Subcutaneous abdominal adipose tissue (tissue), 5 donors: ENCODE results near the gene PASK.
"Not testable (repeated sequence)": the region's sequence is repeated elsewhere in the genome, so short reads cannot be mapped to it uniquely, and the experiment has no call there.

ENCODE experiments used
- H3K27ac ChIP-seq: one replicate; pipeline ENCODE4 v1.7.0; 2013; ENCODE audit warnings: low read depth, mild to moderate bottlenecking, inconsistent platforms, low read length, moderate library complexity
- H3K27me3 ChIP-seq, 5 donors: one replicate each; pipeline ENCODE4 v1.7.0; 2013; ENCODE audit warnings: low read length in 5 of 5, inconsistent platforms in 1 of 5; ENCODE audit not compliant: control insufficient read depth in 5 of 5, insufficient read depth in 4 of 5
- H3K36me3 ChIP-seq, 5 donors: one replicate each; pipeline ENCODE4 v1.7.0; 2013; ENCODE audit warnings: low read length in 5 of 5; ENCODE audit not compliant: control insufficient read depth in 5 of 5, insufficient read depth in 5 of 5
- H3K4me1 ChIP-seq, 5 donors: one replicate each; pipeline ENCODE4 v1.7.0; 2013; ENCODE audit warnings: low read length in 5 of 5, mild to moderate bottlenecking in 3 of 5, moderate library complexity in 1 of 5; ENCODE audit not compliant: control insufficient read depth in 5 of 5, insufficient read depth in 5 of 5
- H3K4me3 ChIP-seq, 5 donors: one replicate each; pipeline ENCODE4 v1.7.0; 2013; ENCODE audit warnings: low read length in 5 of 5, low read depth in 1 of 5
- H3K9ac ChIP-seq, 5 donors: one replicate each; pipeline ENCODE4 v1.7.0; 2013; ENCODE audit warnings: low read length in 5 of 5, mild to moderate bottlenecking in 4 of 5, moderate library complexity in 3 of 5
- H3K9me3 ChIP-seq, 5 donors: one replicate each; pipeline ENCODE4 v1.7.0; 2013; ENCODE audit warnings: low read length in 5 of 5; ENCODE audit not compliant: control insufficient read depth in 5 of 5
- donor health status: healthy.
- donor health status: healthy.
- donor health status: healthy.
- donor health status: healthy.
- donor health status: healthy.

Gene PASK

GRCh38 chr2:241102239-241102803 is 47.0 kb downstream of the PASK start, which contains the start of gene MTERF4:
Gene MTERF4, minus strand, starts transcription at chr2:241102287. Its CDS starts 14 bp downstream, at chr2:241102273.
- no peaks in the 10 kb centered on the region for H3K9me3 ChIP-seq
- H3K36me3 ChIP-seq: peaks cover 0 to 21% (median 17%) of the 10 kb centered on the region in 5 donors
- peak within 1 kb of the TSS; percentile 84 to 99 (median 91) for H3K9ac ChIP-seq
- H3K4me3 ChIP-seq: peak within 1 kb of the TSS; percentile 90 to 95 (median 93)
- H3K27me3 ChIP-seq: no peaks in the 10 kb centered on the region
- H3K4me1 ChIP-seq: peaks cover 3 to 30% (median 24%) of the 10 kb centered on the region in 5 donors
- H3K27ac ChIP-seq: peak within 1 kb of the TSS; percentile 80

GRCh38 chr2:241099246-241099645 is 50.0 kb downstream of the PASK start:
- no peaks in the 10 kb centered on the region for H3K27me3 ChIP-seq
- peaks cover 12 to 51% (median 38%) of the 10 kb centered on the region in 5 donors for H3K36me3 ChIP-seq
- no peak overlapping the region for H3K4me3 ChIP-seq
- no peak overlapping the region for H3K9ac ChIP-seq
- no peak overlapping the region for H3K27ac ChIP-seq
- H3K9me3 ChIP-seq: no peaks in the 10 kb centered on the region
- peaks cover 3 to 31% (median 25%) of the 10 kb centered on the region in 5 donors for H3K4me1 ChIP-seq

DNA sequence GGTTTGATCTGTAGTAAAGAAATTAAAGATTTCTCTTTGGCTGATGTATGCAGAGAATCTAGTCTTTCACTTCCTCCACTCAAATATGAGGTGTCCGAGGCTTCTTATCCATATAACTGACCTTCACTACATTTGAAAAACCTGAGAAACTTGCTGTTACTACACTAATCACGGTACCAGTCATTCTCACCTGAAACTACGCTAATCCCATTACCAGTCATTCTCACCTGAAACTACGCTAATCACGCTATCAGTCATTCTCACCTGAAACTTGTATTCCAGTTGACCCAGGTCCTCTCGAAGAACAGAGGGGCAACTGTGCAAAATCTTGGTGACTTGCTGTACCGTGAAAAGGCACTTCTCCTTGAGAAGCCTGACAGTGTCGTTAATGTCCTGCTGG is 52.3 kb downstream of the PASK start:
- peaks cover 12 to 74% (median 60%) of the 10 kb centered on the region in 5 donors for H3K36me3 ChIP-seq
- no peak overlapping the region for H3K27ac ChIP-seq
- H3K9me3 ChIP-seq: no peaks in the 10 kb centered on the region
- no peak overlapping the region for H3K4me3 ChIP-seq
- peaks cover 3 to 39% (median 32%) of the 10 kb centered on the region in 5 donors for H3K4me1 ChIP-seq
- no peaks in the 10 kb centered on the region for H3K27me3 ChIP-seq
- H3K9ac ChIP-seq: no peak overlapping the region

DNA sequence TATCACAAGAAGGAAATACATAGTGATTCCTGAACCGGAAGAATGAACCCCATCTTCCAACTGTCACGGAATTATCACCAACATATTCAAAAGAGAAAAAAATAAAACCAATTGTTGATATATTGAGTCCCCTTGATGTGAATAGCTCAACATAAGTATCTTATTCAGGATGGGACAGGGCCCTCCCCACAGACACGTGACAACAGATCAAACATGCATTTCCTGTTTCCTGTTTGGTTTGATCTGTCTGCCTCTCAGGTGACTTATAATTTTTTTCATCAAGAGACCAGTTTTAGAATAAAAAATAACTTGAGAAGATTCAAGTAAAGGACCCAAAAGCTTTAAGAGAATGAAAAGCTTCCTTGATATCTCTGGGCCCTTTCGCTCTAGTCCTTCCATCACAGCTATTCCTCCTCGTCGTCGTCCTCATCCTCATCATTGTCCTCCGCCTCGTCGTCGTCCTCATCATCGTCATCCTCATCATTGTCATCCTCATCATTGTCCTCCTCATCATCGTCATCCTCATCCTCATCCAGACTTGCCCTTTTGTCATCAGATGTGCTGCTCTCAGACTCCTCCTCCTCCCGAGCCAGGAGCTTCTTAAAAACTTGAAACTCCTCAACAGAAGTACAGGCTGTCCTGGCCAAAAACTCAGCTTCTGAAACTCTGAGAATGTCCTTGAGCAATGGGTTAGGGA is 53.5 kb downstream of the PASK start:
- Histone ChIP-seq H3K9ac (no peak overlapping the region), H3K27ac (no peak overlapping the region), H3K36me3 (peaks cover 12 to 86% (median 70%) of the 10 kb centered on the region in 5 donors), H3K4me1 (peaks cover 0 to 36% (median 29%) of the 10 kb centered on the region in 5 donors), H3K4me3 (no peak overlapping the region), H3K9me3 (no peaks in the 10 kb centered on the region), H3K27me3 (no peaks in the 10 kb centered on the region)

DNA sequence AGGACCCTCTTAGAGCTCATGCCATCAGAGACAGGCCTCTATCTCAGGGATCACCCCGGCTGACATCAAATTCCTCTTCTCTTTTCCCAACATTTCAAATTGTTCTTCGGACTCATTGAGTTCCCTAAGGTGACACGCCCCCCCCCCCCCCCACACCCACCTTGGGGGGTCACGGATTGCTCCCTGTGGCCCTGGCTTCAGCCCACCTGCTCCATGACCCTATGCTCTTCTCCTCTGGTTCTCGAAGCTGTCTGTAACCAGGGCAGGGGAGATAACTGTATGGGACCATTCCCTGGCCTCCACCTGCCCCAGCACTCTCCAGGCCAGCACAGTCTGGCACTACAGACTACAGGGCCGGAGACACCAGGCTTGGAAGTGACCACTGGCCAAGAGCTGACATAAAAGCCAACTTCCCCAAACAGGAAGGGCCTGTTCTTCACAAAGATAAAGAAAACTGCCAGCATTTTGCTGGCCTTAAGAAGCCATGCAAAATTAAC is 54.3 kb downstream of the PASK start:
- no peak overlapping the region for H3K27ac ChIP-seq
- H3K4me1 ChIP-seq: peaks cover 0 to 35% (median 27%) of the 10 kb centered on the region in 5 donors
- H3K4me3 ChIP-seq: no peak overlapping the region
- no peaks in the 10 kb centered on the region for H3K27me3 ChIP-seq
- H3K9ac ChIP-seq: no peak overlapping the region
- H3K9me3 ChIP-seq: no peaks in the 10 kb centered on the region
- peaks cover 12 to 87% (median 73%) of the 10 kb centered on the region in 5 donors for H3K36me3 ChIP-seq

GRCh38 chr2:241094172-241094571 is 55.1 kb downstream of the PASK start:
- no peaks in the 10 kb centered on the region for H3K27me3 ChIP-seq
- H3K4me3 ChIP-seq: no peak overlapping the region
- no peaks in the 10 kb centered on the region for H3K9me3 ChIP-seq
- H3K27ac ChIP-seq: peak overlapping the region; percentile 87
- no peak overlapping the region for H3K9ac ChIP-seq
- peaks cover 12 to 87% (median 72%) of the 10 kb centered on the region in 5 donors for H3K36me3 ChIP-seq
- peaks cover 0 to 37% (median 27%) of the 10 kb centered on the region in 5 donors for H3K4me1 ChIP-seq

GRCh38 chr2:241093133-241093781 is 56.0 kb downstream of the PASK start:
- peak overlapping the region; percentile 87 for H3K27ac ChIP-seq
- not testable (repeated sequence) for H3K27me3 ChIP-seq, H3K9me3 ChIP-seq, H3K4me3 ChIP-seq
- H3K9ac ChIP-seq: peak overlapping the region in 2 of 5 donors; percentile 34 to 49
- H3K4me1 ChIP-seq: peaks cover 0 to 43% (median 27%) of the 10 kb centered on the region in 5 donors
- peaks cover 12 to 87% (median 77%) of the 10 kb centered on the region in 5 donors for H3K36me3 ChIP-seq

DNA sequence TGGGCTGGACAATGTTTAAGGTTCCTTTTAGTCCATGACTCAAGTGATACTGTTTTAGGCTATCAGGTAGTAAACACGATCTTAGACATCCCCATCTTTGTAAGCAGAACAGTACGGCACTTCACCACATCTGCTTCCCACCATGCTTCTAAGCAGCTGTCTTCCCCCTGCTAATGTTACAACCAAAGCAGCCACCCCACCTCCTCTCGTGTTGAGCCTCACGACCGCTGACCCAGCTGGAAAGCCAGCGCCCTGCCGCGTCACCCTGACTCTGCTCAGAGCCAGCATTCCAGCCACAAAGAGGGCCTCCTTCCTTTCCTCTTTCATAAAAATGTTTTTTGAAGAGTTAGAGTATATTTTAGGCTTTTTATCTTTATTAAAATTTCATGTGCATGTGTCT is 56.6 kb downstream of the PASK start:
- H3K4me3 ChIP-seq: no peak overlapping the region
- peaks cover 0 to 43% (median 27%) of the 10 kb centered on the region in 5 donors for H3K4me1 ChIP-seq
- H3K36me3 ChIP-seq: peaks cover 12 to 91% (median 80%) of the 10 kb centered on the region in 5 donors
- peak overlapping the region in 1 of 5 donors; percentile 49 for H3K9ac ChIP-seq
- no peaks in the 10 kb centered on the region for H3K27me3 ChIP-seq
- no peaks in the 10 kb centered on the region for H3K9me3 ChIP-seq
- H3K27ac ChIP-seq: peak overlapping the region; percentile 87

DNA sequence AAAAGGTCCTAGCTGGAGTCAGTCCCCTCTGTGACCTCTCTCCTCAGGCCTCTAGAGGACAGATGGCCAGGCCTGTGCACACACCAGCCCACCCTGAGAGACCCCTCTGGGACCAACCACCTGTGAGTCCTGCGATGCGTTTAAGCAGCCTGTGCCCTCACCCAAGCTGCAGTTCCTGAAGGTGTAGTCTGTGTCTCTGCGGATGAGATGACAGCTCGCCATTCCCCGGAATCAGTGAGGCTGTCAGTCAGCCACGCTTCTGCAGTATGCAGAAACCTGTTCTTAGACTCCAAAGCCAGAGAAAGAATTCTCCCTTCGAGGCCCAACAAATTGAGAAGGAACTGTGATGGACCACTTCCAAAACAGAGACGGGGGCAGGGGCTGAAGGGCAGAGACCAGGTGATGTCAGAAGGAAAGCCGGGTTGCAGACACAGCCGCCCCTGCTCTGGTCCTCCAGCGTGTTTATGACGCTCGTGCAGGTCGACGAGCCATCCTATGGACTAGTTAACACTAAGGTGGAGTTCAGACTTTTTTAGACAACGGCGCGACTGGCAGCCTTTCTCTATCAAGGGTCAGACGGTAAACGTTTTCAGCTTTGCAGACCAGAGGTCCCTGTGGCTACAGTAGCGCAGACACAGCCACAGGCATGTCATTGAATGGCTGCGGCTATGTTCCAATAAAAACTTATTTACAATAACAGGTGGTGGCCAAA is 57.4 kb downstream of the PASK start:
- Histone ChIP-seq H3K4me1 (peaks cover 0 to 43% (median 27%) of the 10 kb centered on the region in 5 donors), H3K27ac (peak overlapping the region; percentile 87), H3K4me3 (no peak overlapping the region), H3K9ac (peak overlapping the region in 1 of 5 donors; percentile 32), H3K27me3 (no peaks in the 10 kb centered on the region), H3K9me3 (no peaks in the 10 kb centered on the region), H3K36me3 (peaks cover 12 to 92% (median 80%) of the 10 kb centered on the region in 5 donors)
